Activated T-helper 1 cell treated with anti-CD3 and anti-CD28 coated beads, Interleukin-2, amount 50 U/mL, for 16 hours (primary cell): Measurements from ENCODE around the gene CXXC5.

Experiments
- DNase-seq, 2 donors: peaks; one replicate each; pipeline ENCODE4 v3.0.0-alpha.2; 2020; ENCODE audit warnings: low read depth in 1 of 2, low spot score in 1 of 2

Gene CXXC5

DNA sequence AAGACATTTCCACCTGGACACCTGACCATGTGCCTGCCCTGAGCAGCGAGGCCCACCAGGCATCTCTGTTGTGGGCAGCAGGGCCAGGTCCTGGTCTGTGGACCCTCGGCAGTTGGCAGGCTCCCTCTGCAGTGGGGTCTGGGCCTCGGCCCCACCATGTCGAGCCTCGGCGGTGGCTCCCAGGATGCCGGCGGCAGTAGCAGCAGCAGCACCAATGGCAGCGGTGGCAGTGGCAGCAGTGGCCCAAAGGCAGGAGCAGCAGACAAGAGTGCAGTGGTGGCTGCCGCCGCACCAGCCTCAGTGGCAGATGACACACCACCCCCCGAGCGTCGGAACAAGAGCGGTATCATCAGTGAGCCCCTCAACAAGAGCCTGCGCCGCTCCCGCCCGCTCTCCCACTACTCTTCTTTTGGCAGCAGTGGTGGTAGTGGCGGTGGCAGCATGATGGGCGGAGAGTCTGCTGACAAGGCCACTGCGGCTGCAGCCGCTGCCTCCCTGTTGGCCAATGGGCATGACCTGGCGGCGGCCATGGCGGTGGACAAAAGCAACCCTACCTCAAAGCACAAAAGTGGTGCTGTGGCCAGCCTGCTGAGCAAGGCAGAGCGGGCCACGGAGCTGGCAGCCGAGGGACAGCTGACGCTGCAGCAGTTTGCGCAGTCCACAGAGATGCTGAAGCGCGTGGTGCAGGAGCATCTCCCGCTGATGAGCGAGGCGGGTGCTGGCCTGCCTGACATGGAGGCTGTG, 32.4 kb downstream of the CXXC5 start:
- no peak for DNase-seq

DNA sequence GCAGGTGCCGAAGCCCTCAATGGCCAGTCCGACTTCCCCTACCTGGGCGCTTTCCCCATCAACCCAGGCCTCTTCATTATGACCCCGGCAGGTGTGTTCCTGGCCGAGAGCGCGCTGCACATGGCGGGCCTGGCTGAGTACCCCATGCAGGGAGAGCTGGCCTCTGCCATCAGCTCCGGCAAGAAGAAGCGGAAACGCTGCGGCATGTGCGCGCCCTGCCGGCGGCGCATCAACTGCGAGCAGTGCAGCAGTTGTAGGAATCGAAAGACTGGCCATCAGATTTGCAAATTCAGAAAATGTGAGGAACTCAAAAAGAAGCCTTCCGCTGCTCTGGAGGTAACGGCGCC, 32.9 kb downstream of the CXXC5 start:
- no peak for DNase-seq

DNA sequence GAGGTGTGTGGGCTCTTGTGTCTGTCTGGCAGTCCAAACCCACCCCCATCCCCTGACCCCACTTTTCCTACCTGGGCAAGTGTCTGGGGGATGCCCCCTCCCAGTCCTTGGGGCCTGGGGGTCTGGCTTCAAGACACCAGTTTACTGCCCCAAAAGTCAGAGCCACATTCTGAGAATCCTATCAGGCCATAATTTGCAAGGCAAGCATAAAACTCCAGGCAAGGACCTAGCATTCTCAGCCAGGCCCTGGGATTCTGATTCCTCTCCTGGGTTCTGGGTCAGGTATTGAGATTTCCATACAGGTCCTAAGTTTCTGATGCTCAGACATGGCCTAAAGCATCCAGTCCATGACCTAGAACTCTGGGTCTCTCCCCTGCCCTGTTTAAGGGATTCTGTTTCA, 33.3 kb downstream of the CXXC5 start:
- no peak for DNase-seq

DNA sequence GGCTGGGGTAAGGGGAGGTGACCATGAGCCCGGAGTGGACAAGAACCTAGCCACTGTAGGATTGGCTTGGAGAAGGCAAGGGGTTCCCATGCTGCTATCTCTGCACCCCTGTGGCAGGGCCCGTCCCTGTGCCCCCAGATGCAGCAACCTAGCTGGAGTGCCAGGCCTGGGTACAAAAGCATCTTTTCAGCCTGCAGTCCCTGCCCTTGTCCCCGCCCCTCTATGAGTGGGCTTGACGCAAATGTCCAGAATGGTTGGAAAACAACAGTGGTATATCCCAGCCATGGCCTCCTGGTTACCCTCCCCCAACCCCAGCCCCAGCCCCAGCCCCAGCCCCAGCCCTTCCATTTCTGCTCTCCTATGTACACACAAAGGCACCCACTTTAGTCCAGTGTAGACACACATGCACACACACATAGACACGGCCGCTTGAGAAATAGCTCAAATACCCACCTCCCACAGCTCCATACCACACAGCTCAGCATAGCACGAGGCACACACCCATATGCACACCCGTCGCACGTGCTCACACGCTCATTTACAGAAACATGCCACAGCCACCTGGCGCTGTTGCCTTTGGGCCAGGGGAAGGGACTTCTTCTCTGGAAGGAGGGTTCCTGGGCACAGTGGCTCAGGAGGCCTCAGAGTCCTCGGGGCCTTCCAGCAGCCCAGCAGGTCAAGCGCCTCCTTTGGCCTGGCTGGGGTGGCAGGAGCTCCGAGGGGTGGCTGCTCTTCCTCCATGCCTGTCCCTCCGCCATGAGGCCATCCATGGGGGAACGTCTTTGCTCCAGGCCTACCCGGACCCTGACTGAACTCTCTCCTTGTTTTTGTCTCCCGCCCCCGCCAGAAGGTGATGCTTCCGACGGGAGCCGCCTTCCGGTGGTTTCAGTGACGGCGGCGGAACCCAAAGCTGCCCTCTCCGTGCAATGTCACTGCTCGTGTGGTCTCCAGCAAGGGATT, 34.1 kb downstream of the CXXC5 start:
- no peak for DNase-seq

DNA sequence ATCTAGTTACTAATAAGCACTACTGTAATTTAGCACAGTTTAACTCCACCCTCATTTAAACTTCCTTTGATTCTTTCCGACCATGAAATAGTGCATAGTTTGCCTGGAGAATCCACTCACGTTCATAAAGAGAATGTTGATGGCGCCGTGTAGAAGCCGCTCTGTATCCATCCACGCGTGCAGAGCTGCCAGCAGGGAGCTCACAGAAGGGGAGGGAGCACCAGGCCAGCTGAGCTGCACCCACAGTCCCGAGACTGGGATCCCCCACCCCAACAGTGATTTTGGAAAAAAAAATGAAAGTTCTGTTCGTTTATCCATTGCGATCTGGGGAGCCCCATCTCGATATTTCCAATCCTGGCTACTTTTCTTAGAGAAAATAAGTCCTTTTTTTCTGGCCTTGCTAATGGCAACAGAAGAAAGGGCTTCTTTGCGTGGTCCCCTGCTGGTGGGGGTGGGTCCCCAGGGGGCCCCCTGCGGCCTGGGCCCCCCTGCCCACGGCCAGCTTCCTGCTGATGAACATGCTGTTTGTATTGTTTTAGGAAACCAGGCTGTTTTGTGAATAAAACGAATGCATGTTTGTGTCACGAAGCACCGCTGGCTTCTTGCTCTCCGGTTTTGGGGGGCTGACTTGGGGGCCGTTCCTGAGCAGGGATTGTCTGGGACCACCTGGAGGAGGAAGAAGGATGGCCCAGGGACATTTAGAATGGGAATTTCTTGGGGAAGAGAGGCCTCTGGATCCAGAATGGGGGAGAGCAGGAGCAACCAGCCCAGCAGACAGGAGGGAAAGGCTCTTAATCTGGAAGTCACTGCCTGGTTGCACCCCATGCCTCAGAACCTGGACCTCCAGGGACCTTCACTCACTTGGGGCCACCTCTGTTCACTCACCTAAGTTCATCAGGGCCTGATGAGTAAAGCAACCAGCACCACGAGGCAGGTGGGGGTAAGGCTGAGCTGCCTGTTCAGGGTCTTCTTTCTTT, 35.4 kb downstream of the CXXC5 start:
- DNase-seq: no peak

DNA sequence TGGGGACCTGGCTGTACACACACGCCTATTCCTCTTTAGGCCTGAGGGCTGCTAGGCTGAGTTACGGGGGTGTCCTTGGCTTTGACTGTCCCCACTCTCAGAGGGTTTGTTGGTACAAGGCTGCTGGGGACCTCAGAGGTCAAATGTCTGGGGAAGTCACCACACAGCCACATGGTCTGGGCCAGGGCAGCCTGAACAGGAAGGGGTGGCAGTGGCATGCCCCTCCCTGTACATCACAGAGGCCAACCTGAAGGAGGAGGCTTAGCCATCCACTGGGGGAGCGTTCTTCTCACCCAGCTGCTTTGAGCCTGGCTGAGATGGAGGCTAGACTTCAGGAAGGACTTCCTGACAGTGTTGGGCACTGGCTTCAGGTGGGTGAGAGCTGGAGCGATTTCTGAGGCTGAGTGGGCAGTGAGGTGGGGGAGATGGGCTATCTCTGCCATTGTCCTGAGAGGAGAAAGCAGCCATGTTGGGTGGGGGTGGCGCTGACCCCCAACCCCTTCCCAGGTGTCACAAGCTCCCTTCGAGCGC, 36.3 kb downstream of the CXXC5 start:
- no peak for DNase-seq

DNA sequence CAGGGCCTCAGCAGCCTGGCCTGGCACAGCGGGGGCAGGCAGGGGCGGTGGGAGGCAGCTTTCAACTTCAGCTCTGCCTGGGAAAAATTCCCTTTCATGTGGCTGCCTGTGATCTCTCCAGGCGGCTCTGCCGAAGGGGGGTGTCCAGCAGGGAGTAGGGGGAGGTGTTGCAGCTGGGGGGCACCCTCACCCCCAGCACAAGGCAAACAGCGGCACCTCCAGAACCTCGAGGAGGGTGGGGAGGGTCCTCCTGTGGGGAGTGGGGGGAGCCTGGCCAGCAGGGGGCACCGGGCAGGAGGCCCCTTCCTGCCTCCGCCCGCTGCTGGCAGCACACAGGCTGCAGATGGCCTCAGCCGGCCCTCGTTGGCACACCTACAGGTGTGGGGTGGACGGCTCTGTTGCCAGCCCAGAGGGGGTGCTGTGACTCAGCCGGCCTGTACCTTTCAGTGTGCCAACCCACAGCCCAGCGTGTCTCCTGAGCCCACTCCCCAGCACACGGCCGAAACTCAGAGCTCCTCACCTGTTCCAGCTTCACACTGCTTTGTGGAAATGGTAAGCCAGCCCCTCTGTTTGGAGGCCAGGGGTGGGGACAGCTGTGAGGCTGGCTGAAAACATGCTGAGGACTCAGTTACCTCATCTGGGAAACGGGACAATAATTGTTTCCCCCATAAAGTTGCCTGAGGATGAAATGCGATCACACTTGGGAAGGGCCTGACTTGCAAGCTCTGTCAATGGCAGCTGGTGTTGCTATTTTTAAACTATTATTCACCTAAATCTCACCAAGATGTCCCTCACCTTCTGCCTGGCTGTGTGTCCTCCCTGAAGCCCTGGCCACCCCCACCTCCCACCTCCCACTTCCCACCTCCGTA, 37.0 kb downstream of the CXXC5 start:
- no peak for DNase-seq

DNA sequence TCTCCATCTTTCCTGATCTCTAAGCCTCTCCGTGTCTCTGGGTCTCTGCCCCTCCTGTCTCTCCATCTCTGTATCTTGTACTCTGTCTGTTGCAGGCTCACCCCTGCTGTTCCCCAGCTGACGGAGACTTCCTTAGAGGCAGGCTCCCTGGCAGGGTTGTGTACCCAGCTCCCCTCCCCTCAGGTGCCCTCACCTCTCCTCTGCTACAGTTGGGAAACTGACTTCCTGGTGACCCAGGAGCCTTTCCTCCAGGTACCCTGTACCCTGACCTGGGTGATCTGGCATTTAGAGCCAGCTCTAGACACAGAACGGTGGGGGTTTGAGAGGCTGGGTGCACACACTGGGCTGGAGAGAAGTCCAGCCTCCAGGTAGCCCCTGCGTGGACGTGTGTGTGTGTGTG, 37.7 kb downstream of the CXXC5 start:
- no peak for DNase-seq

DNA sequence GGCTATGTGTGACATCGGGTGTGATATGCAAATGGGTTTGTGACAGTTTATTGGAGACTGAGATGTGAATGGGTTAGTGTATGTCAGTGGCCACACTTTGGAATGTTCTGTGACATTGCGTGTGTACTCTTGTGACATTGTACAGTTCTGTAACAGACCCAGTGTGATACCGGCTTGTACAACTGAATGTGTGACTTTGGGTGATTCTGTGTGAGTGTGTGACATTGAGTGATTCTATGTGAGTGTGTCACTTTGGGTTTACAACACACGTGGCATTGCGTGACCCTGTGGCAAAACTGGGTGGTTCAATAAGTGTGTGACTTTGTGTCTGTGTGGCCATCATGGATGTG, 38.2 kb downstream of the CXXC5 start:
- no peak for DNase-seq

DNA sequence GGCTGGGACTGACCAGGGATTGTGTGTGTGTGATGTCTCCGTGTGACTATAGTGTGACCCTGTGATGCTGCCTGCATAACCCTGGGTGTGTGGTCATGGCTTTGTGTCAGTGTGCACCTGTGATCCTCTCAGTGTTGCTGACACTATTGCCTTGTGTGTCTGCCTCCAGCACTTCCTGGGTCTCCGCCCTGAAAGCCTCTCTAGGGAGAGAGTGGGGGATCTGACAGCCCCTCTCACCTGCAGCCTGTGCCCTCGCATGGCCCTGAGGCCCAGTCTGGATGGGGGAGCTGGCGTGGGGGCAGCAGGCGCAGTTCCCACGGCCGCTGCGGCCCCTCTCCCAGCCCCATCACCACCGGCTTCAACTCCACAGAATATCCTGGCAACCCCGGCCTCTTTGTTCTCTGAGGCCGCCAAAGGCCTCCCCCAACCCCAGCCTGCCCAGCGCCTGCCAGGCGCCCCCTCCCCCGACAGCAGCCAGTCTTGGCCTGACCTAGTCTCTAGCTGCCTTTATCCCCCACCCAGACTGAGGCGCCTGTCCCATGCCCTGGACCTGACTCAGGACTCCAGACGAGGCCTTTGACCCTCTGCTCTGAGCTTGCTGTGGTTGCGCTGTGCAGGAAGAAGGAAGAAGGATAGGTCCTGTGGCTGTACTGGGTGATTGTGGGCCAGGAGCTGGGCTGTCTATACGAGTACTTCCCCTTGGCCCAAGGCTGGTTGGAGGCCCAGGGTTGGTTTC, 38.7 kb downstream of the CXXC5 start:
- DNase-seq: no peak

DNA sequence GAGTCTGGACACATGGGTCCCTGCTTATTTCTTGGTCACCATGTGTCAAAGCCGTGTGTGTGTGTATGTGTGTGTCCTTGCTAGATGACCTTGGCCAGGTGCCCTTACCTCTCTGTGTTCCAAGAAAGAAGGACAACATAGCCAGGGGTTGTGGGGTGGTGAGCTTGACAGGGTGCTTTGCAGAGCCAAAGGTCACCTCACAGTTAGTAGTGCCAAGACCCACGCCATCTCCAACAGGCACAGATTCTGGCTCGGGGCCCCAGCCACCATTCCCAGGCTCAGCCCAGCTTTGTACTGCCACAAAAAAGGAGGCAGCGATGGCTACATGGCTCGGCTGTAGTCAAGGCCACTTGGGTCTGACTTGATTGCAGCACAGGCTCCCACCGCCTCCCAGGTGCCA, 39.5 kb downstream of the CXXC5 start:
- DNase-seq: no peak

DNA sequence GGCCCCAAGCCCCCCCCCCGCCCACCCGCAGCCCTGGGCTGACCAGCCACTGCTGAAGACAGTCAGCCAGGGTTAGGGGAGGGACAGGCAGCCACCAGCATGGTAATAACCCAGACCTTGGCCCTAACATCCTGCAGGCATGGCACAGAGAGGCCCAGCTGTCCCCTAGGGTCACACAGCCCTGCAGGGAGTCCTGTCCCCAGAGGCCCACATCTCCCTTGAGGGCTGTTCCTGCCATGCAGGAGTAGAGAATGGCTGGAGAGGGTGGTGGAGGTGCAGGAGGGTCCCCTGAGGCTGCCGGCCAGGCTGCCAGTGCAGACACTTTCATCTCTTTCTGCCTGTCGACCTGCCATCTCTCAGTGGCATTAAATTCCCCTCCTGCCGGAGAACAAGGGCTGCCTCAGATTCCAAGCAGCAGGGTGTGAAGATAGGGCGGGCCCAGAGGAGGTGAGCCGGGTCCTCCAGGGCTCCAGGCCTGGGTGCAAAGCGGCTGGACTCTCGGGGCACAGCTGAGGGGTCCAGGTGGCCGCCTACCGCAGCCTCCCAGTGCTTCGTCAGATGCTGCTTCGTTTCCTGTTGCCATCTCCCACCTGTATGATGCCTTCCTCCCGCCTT, 40.0 kb downstream of the CXXC5 start:
- DNase-seq: no peak

DNA sequence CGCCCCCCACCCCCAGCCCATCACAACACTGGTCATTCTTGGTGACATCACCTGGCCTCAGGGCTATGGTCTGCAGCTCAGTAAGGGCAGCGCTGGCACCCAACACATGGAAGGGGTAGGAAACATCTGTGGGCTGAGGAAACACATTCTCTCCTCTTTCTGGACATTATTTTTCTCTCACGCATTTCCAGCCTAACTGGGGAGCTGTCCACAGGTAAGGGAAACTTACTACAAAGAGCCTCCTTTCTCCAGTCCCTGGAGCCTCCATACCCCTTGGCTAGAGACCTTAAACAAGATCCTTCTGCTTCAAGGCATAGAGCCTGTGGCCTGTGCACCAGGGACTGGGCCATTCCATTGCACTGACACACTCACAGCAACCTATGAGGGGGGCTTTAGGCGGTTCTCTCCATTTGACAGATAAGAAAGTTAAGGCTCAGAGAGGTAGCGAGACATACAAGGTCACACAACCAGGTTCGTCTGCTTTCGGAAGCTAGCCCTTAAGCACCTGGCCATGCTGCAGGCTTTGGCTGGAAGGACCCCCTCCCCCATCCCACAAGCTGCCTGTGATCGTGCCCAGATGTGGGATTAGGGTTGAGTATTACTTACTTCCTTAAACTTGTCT, 40.7 kb downstream of the CXXC5 start:
- no peak for DNase-seq

DNA sequence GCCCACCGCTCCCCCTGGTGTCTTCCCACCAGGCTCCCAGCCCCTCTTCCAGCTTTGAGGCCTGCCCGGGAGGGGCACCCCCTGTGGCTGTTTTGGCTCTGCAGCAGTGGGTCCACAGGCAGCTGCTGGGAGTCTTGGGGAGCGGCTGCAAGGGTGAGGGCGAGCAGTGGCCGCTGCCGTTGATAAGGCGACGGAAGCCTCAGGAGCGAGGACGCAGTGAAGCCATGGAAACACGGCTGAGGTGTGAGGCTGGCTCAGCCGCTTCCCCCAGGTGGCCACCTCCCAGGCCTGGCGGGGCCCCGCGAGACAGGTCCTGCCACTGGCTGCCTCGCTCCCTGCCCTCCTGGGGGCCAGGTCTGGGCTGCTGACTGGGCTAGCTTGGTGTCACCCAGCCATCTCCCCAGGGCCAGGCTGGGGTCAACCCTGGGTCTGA, 41.5 kb downstream of the CXXC5 start:
- no peak for DNase-seq

DNA sequence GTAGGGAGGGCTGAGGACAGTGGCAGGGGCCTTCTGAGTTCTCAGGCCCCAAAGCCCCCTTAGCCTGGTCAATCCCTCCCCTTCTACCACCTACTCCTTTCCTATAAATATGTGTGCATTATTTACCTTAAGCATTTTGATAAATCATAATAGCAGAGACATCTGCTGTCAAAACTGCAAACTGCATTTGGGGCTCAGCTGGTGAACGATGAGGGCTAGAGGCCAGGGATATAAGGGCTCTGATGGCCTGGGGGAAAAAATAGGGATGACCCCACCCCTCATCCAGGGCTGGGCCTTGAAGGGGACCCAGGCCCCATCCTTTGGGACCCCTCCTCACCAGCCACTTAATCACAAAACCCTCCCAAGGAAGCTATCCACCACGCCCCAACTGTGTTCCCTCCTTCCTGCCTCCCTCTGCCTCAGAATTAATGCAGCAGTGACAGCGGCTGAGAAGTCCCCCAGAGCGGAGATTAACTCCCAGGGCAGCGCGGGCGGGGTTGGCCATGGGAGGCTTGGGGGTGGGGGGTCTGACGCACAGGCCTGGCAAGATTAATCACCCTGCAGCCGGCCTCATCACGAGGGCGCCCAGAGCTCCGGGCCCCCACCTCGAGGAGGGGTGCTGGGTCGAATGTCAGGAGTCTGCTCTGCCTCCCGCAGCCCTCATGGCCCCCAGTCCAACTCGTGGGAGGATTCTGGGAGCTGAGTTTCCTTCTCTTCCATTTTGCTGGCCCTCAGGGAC, 42.1 kb downstream of the CXXC5 start:
- no peak for DNase-seq

DNA sequence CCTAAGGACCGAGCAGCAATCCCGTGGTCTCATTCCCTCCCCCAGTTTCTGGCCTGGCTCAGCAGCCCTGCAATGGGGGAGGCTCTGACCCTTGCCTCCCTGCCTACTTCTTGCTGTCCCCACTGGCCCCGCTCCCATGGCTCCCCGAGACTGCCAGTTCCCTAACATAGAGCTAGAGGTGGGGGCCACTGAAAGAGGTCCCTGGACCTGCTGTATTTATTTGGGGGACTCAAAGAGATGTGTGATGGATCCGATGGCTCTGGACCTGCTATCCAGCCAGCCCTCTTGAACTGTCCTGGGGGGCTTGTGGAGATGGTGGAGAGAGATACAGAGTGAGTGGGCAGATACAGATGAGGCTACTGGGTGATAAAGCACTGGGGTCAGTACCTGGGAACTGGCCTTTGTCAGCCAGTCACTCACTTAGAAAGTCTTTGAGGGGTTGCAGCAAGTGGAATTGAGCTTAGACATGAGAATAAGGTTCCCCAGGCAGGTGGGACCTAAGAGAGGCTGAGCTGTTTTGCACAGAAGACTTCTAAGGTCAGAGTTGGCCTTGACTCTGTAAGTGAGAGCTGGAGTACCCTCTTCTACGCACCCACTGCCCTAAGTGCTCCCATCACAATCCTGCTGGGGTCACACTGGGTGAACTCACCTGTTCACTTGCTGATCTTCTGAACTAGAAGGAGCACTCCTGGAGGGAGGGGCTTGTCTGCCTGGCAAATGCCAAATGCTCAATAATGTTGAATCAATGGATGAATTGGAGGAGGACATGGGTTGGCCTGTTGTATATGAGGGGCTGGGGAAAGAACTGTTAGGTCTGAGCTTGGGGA, 42.9 kb downstream of the CXXC5 start:
- DNase-seq: no peak

DNA sequence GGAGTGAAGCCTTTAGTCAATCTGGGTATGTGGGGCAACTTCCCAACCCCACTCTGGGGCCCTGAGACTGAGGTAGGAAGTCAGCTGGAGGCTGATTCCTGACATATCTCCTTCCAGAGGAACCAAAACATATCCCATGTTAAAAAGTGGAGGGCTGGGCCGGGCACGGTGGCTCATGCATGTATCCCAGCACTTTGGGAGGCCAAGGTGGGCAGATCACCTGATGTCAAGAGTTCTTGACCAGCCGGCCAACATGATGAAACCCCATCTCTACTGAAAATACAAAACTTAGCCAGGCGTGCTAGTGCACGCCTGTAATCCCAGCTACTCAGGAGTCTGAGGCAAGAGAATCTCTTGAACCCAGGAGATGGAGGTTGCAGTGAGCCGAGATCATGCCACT, 44.0 kb downstream of the CXXC5 start:
- no peak for DNase-seq
